ENCODE results near the gene TMEM190.

Gene TMEM190

GRCh38 chr19:55345818-55346724, 30.6 kb upstream of the TMEM190 start (continued):
- TF ChIP-seq HOXA7 (CRISPR knock-in tag; IDR thresholded peaks at IDR 0.05; ENCODE audit: borderline replicate concordance) (no peak), REPIN1 (tag by site-specific recombination; IDR thresholded peaks at IDR 0.05; ENCODE audit: low read depth) (no peak), ZNF623 (tag by site-specific recombination; IDR thresholded peaks at IDR 0.05) (no peak), ZFHX2 (tag by site-specific recombination; conservative IDR thresholded peaks at IDR 0.05) (peak; percentile 67; the same call in 1 of the 2 replicates), ZNF18 (tag by site-specific recombination; IDR thresholded peaks at IDR 0.05) (no peak), ZSCAN16 (tag by site-specific recombination; IDR thresholded peaks at IDR 0.05) (no peak), ZNF701 (tag by site-specific recombination; IDR thresholded peaks at IDR 0.05) (no peak), ZNF843 (tag by site-specific recombination; IDR thresholded peaks at IDR 0.05) (no peak), SCRT1 (tag by site-specific recombination; IDR thresholded peaks at IDR 0.05; ENCODE audit: borderline replicate concordance) (no peak), ZFP3 (tag by site-specific recombination; IDR thresholded peaks at IDR 0.05; ENCODE audit: low read depth) (no peak), ZNF335 (tag by site-specific recombination; conservative IDR thresholded peaks at IDR 0.05) (no peak), ZNF341 (tag by site-specific recombination; IDR thresholded peaks at IDR 0.05; ENCODE audit: low read depth) (peak; percentile 95)

DNA sequence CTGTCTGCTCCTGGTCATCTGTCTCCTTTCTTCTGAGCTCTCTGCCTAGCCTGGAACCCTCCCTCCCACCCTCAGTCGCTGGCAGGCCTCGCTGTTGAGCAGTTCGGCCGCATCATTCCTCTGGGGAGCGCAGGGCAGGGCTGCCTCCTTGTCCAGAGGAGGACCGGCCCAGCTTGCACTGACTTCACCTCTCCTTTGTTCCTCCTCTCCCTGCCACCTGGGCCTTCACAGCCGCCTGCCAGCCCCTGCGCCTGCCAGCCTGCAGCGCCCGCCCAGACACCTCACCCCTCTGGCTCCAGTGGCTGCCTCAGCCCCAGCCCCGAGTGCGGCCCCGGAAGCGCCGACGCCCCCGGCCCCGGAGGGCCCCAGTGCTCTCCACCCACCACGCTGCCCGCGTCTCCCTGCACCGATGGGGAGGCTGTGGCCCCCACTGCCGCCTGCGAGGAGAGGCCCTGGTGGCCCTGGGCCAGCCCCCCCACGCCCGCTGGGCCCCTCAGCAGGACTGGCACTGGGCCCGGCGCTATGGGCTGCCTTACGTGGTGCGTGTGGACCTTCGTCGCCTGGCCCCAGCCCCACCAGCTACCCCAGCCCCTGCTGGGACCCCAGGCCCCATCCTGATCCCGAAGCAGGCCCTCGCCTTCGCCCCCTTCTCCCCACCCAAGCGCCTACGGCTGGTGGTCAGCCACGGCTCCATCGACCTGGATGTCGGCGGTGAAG, 29.7 kb upstream of the TMEM190 start:
- Histone ChIP-seq H3K27ac (ENCODE audit: extremely low read depth, low read depth, low read length) (no peak overlapping the region), H3K4me3 (ENCODE audit: low read depth, low read length) (no peak overlapping the region), H3K36me3 (ENCODE audit: control insufficient read depth in 2 of 2, insufficient read depth in 1 of 2, low read length in 2 of 2) (peaks cover 3 to 54% of the 10 kb centered on the region in 2 experiments), H3K9me3 (ENCODE audit: control insufficient read depth, insufficient read depth, low read depth, low read length) (no peaks in the 10 kb centered on the region), H3K4me1 (ENCODE audit: control insufficient read depth, insufficient read depth, low read length) (0 out of 2 replicates have a peak, but pooled peaks cover 3% of the 10 kb centered on the region)
- no peak for TF ChIP-seq ZNF335 (tag by site-specific recombination; conservative IDR thresholded peaks at IDR 0.05)
- TF ChIP-seq ZFHX2 (tag by site-specific recombination; conservative IDR thresholded peaks at IDR 0.05), result peak; percentile 67
- TF ChIP-seq HIC1 (tag by site-specific recombination; IDR thresholded peaks at IDR 0.05), result peak; percentile 16; the same call in 1 of the 2 replicates
- TF ChIP-seq SCRT1 (tag by site-specific recombination; IDR thresholded peaks at IDR 0.05; ENCODE audit: borderline replicate concordance), result no peak
- TF ChIP-seq ZNF280C (tag by site-specific recombination; IDR thresholded peaks at IDR 0.05), result no peak
- POLR2A ChIA-PET, result interaction anchor here (0.5 to 7.7 kb wide), 6 partner anchors 8 to 883 kb away, joined by 3 to 95 read pairs (median 5); partner anchors contain the start of genes KMT5C and LENG9
- CTCF ChIA-PET, result interaction anchor here (1.9 to 3.8 kb wide), 2 partner anchors 8 to 45 kb away, joined by 6 to 22 read pairs; no protein-coding TSS in a partner anchor

All from HEK293 (cell line).